DND-41 (cell line): ENCODE results near the gene HVCN1.

ENCODE experiments used
- ATAC-seq: fragments of 200-7000 bp; cut with Tn5 transposase; 3 replicates; pipeline ENCODE4 v1.9.1; 2021; ENCODE audit warnings: low read depth; ENCODE audit not compliant: insufficient read depth
- DNase-seq: peaks from one replicate; pipeline ENCODE4 v3.0.0-alpha.2; 2020
- H2AFZ ChIP-seq: 2 replicates; pipeline ENCODE4 v1.6.0; 2012; ENCODE audit warnings: low read depth, low read length
- H3K27ac ChIP-seq: 2 replicates; pipeline ENCODE4 v1.5.1; 2012; ENCODE audit warnings: low read length, inconsistent platforms
- H3K27me3 ChIP-seq: fragments of 200-600 bp; sonication (generic); 2 replicates; pipeline ENCODE4 v1.6.0; 2012; ENCODE audit warnings: low read length, mild to moderate bottlenecking, inconsistent platforms; ENCODE audit not compliant: insufficient read depth, poor library complexity
- H3K36me3 ChIP-seq: 2 replicates; pipeline ENCODE4 v1.5.1; 2012; ENCODE audit warnings: low read length, inconsistent platforms; ENCODE audit not compliant: insufficient read depth
- H3K4me1 ChIP-seq: 2 replicates; pipeline ENCODE4 v1.5.1; 2012; ENCODE audit warnings: mild to moderate bottlenecking, low read length; ENCODE audit not compliant: insufficient read depth
- H3K4me2 ChIP-seq: 2 replicates; pipeline ENCODE4 v1.6.0; 2012; ENCODE audit warnings: mild to moderate bottlenecking, moderate library complexity, low read length, inconsistent platforms; ENCODE audit not compliant: insufficient read depth
- H3K4me3 ChIP-seq, 2 experiments: fragments of 200-600 bp in 1 of 2; shearing (Covaris generic) in 1 of 2; 2 replicates each; pipeline ENCODE4 v1.5.1; 2012 to 2016; ENCODE audit warnings: inconsistent platforms in 2 of 2, low read length in 2 of 2, mild to moderate bottlenecking in 2 of 2, low read depth in 1 of 2, moderate library complexity in 1 of 2
- H3K79me2 ChIP-seq: 2 replicates; pipeline ENCODE4 v1.6.0; 2012; ENCODE audit warnings: low read length, inconsistent platforms; ENCODE audit not compliant: insufficient read depth
- H3K9ac ChIP-seq: 2 replicates; pipeline ENCODE4 v1.6.0; 2012; ENCODE audit warnings: low read depth, mild to moderate bottlenecking, inconsistent platforms, low read length, moderate library complexity
- H3K9me3 ChIP-seq: 2 replicates; pipeline ENCODE4 v1.5.1; 2012; ENCODE audit warnings: low read length, moderate library complexity, mild to moderate bottlenecking, inconsistent platforms; ENCODE audit not compliant: insufficient read depth, severe bottlenecking
- H4K20me1 ChIP-seq: 2 replicates; pipeline ENCODE4 v1.6.0; 2012; ENCODE audit warnings: low read length; ENCODE audit not compliant: insufficient read depth
- EZH2 ChIP-seq: IDR thresholded peaks from 3 replicates; pipeline ENCODE4 v1.6.1; 2012; ENCODE audit warnings: borderline replicate concordance, low read depth, mild to moderate bottlenecking, moderate library complexity, low read length, inconsistent platforms; ENCODE audit not compliant: severe bottlenecking
- TF ChIP-seq, protein P1 (sequence below): IDR thresholded peaks from 2 replicates; pipeline ENCODE4 v1.5.1; 2012; ENCODE audit warnings: borderline replicate concordance, low read length, moderate library complexity, mild to moderate bottlenecking; ENCODE audit not compliant: poor library complexity, severe bottlenecking; ENCODE audit errors: extremely low read depth

The HVCN1 gene

DNA sequence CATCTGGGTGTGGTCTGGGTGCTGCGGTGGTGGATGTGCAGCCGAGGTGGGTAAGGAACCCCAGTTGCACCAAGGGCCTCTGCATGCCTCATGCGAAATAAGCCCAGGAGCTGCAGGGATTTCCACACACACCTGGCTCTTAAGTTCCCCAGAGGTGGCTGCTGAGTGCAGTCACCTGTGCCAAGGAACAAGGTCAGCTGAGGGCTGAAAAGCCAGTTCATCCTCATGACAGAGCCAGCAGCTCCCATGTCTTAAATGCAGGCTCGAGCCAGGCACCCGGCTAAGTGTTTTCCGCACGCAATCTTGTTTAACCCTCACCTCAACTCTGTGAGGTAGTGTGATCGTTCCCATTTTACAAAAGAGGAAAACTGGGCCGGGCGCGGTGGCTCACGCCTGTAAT is 9.7 kb downstream of the HVCN1 start:
- Histone ChIP-seq H3K27me3 (no peaks in the 10 kb centered on the region), H2AFZ (no peak overlapping the region), H3K4me1 (peaks cover 4% of the 10 kb centered on the region; the same call in 1 of the 2 replicates), H3K9me3 (peaks cover 5% of the 10 kb centered on the region), H3K79me2 (no peaks in the 10 kb centered on the region), H3K4me3 (no peak overlapping the region), H3K36me3 (no peaks in the 10 kb centered on the region), H4K20me1 (no peaks in the 10 kb centered on the region), H3K9ac (no peak overlapping the region), H3K27ac (no peak overlapping the region), H3K4me2 (no peak overlapping the region)
- ATAC-seq = no peak
- TF ChIP-seq EZH2 = no peak
- TF ChIP-seq, protein P1, sequence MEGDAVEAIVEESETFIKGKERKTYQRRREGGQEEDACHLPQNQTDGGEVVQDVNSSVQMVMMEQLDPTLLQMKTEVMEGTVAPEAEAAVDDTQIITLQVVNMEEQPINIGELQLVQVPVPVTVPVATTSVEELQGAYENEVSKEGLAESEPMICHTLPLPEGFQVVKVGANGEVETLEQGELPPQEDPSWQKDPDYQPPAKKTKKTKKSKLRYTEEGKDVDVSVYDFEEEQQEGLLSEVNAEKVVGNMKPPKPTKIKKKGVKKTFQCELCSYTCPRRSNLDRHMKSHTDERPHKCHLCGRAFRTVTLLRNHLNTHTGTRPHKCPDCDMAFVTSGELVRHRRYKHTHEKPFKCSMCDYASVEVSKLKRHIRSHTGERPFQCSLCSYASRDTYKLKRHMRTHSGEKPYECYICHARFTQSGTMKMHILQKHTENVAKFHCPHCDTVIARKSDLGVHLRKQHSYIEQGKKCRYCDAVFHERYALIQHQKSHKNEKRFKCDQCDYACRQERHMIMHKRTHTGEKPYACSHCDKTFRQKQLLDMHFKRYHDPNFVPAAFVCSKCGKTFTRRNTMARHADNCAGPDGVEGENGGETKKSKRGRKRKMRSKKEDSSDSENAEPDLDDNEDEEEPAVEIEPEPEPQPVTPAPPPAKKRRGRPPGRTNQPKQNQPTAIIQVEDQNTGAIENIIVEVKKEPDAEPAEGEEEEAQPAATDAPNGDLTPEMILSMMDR = no peak
- no peak for DNase-seq

DNA sequence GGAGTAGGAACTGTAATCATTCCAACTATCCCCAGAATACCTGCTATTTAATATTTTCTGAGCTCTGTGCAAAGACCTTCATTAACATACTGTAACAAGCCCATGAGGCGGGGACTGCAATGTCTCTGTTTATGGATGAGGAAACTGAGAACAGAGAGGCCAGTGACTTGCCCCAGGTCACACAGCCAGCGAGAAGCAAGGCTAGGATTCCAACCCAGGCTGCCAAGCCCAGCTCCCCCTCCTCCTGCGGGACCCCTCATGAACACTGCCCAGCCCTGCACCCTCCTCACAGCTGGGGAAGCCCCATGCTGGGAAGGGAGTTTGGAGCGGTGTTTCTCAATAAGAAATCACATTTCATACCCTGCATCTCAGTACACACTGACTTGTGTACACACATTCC is 10.9 kb downstream of the HVCN1 start:
- no peak overlapping the region for H3K4me2 ChIP-seq
- ATAC-seq (no peak), DNase-seq (no peak)
- TF ChIP-seq, protein P1 = no peak
- no peak for TF ChIP-seq EZH2
- no peak overlapping the region for H3K9ac ChIP-seq
- peaks cover 5% of the 10 kb centered on the region for H3K9me3 ChIP-seq
- no peak overlapping the region for H2AFZ ChIP-seq
- H3K4me1 ChIP-seq = peaks cover 4% of the 10 kb centered on the region; the same call in 1 of the 2 replicates
- H3K27ac ChIP-seq = no peak overlapping the region
- H3K27me3 ChIP-seq = no peaks in the 10 kb centered on the region
- no peaks in the 10 kb centered on the region for H4K20me1 ChIP-seq
- no peaks in the 10 kb centered on the region; the same call in 1 of the 2 replicates for H3K36me3 ChIP-seq
- H3K79me2 ChIP-seq = no peaks in the 10 kb centered on the region
- no peak overlapping the region for H3K4me3 ChIP-seq

DNA sequence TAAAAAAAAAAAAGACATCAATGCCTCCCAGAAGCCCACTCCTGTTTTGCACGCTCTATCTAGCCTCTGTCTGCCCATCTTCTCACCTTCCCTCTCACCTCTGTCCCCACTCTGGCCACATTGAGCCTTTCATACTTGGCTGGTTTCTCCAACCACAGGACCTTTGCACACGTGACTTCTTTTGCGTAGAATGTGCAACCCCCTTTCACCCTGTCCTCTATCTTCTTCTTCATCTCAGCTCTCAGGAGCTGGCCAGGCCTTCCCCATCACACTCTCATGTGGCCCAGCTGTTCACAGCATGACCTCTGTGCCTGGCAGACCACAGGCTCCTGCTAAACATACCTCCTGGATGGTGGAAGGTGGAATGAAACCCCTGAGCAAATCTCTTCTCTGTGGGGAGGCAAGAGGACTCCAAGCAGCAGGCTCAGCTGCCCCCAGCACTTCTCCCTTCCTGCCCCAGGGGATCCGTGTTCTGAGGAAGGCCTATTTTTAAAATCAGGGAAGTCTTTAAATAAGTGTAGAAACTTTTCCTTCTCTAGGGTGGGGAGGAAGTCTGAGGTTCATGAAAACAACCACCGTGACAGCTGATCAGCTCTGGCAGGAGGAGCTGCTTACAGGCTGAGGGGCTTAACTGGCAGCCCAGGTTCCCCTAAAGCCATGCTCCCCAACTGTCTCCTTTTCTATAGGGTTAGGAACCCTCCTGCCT is 11.6 kb downstream of the HVCN1 start:
- H3K79me2 ChIP-seq = no peaks in the 10 kb centered on the region
- no peak overlapping the region for H3K27ac ChIP-seq
- TF ChIP-seq, protein P1 = no peak
- no peak for TF ChIP-seq EZH2
- H3K4me2 ChIP-seq = no peak overlapping the region
- peaks cover 4% of the 10 kb centered on the region; the same call in 1 of the 2 replicates for H3K4me1 ChIP-seq
- H3K27me3 ChIP-seq = no peaks in the 10 kb centered on the region
- H3K36me3 ChIP-seq = no peaks in the 10 kb centered on the region; the same call in 1 of the 2 replicates
- H3K9ac ChIP-seq = no peak overlapping the region
- no peak overlapping the region for H2AFZ ChIP-seq
- no peaks in the 10 kb centered on the region for H4K20me1 ChIP-seq
- peaks cover 5% of the 10 kb centered on the region for H3K9me3 ChIP-seq
- H3K4me3 ChIP-seq = no peak overlapping the region
- DNase-seq (peak; percentile 14), ATAC-seq (peak; percentile 66; the same call in 2 of the 3 replicates)
